NCI-H2196 (cell line): ENCODE measurements around the gene BAMBI.
"Not testable (repeated sequence)": the region's sequence is repeated elsewhere in the genome, so short reads cannot be mapped to it uniquely, and the experiment has no call there.

Experiments used
- DNase-seq: peaks from one replicate; lab custom pipeline; 2025; ENCODE audit not compliant: unreplicated experiment; lab: John Stamatoyannopoulos, UW

The BAMBI gene

GRCh38 chr10:28676968-28677887, at the start of gene BAMBI:
BAMBI (plus strand) TSS chr10:28677521; CDS start chr10:28677898, 377 bp downstream.
- peak; percentile 87 for DNase-seq

GRCh38 chr10:28628184-28628893, 49.0 kb upstream of the BAMBI start:
- peak; percentile 70 for DNase-seq

- DNase-seq: no peak
These were observed 45.3 kb upstream of the BAMBI start for GRCh38 chr10:28631896-28632583.

GRCh38 chr10:28632584-28632945, 44.8 kb upstream of the BAMBI start:
- no peak for DNase-seq

GRCh38 chr10:28633750-28634149, 43.6 kb upstream of the BAMBI start:
- DNase-seq: no peak

GRCh38 chr10:28637346-28637745, 40.0 kb upstream of the BAMBI start:
- DNase-seq: no peak

- DNase-seq: no peak
These were observed 38.9 kb upstream of the BAMBI start for GRCh38 chr10:28638392-28638791.

- DNase-seq: no peak
These were observed 36.8 kb upstream of the BAMBI start for GRCh38 chr10:28640551-28640950.

- DNase-seq: no peak
These were observed 32.7 kb upstream of the BAMBI start for GRCh38 chr10:28644647-28645046.

- DNase-seq: no peak
These were observed 25.2 kb upstream of the BAMBI start for GRCh38 chr10:28652106-28652505.

GRCh38 chr10:28652703-28653102, 24.6 kb upstream of the BAMBI start:
- no peak for DNase-seq

- DNase-seq: not testable (repeated sequence)
These were observed 18.5 kb upstream of the BAMBI start for GRCh38 chr10:28658824-28659223.

- DNase-seq: no peak
These were observed 16.3 kb upstream of the BAMBI start for GRCh38 chr10:28661035-28661434.

- peak; percentile 76 for DNase-seq
These were observed 13.5 kb upstream of the BAMBI start for GRCh38 chr10:28663576-28664368.

- DNase-seq: no peak
These were observed 13.0 kb upstream of the BAMBI start for GRCh38 chr10:28664369-28664740.

GRCh38 chr10:28666751-28667467, 10.4 kb upstream of the BAMBI start:
- DNase-seq: no peak

GRCh38 chr10:28668363-28669226, 8.7 kb upstream of the BAMBI start:
- peak; percentile 22 for DNase-seq

- no peak for DNase-seq
These were observed 7.8 kb upstream of the BAMBI start for GRCh38 chr10:28669227-28670173.
